K562 (cell line): ENCODE results near the gene GALNT15.

Source experiments
- ATF1 ChIP-seq, 2 experiments: fragments of 450-650 bp in 1 of 2; IDR thresholded peaks; 2 replicates each; pipeline ENCODE4 v1.6.1; 2016; ENCODE audit warnings: missing compliant biosample characterization in 1 of 2, missing genetic modification characterization in 1 of 2
- CHD4 ChIP-seq: fragments of 200-600 bp; sonication (generic); IDR thresholded peaks from 3 replicates; pipeline ENCODE4 v1.6.1; 2012; ENCODE audit warnings: low read depth, mild to moderate bottlenecking, mixed read lengths, low read length, inconsistent platforms; ENCODE audit not compliant: insufficient read depth, insufficient replicate concordance, poor library complexity, severe bottlenecking
- CTCF ChIP-seq, 3 experiments: IDR thresholded peaks in 2 of 3; conservative IDR thresholded peaks in 1 of 3; 2 replicates each; pipeline ENCODE4 v1.5.1; 2011 to 2012; ENCODE audit warnings: low read length in 3 of 3, mild to moderate bottlenecking in 3 of 3, control low read depth in 2 of 3, improper control_type of control experiment in 1 of 3, inconsistent platforms in 1 of 3, low read depth in 1 of 3, mixed read lengths in 1 of 3, moderate library complexity in 1 of 3; ENCODE audit not compliant: insufficient read depth in 2 of 3
- EZH2 ChIP-seq: IDR thresholded peaks from 2 replicates; pipeline ENCODE4 v1.6.1; 2012; ENCODE audit warnings: low read depth, mild to moderate bottlenecking, inconsistent platforms, low read length, borderline replicate concordance
- FOS ChIP-seq: IDR thresholded peaks from 3 replicates; pipeline ENCODE4 v1.6.1; 2011; ENCODE audit not compliant: insufficient read length; ENCODE audit errors: extremely low read depth
- KLF1 ChIP-seq: fragments of 450-650 bp; IDR thresholded peaks from 2 replicates; pipeline ENCODE4 v1.6.1; 2016; ENCODE audit warnings: missing genetic modification characterization, missing compliant biosample characterization
- POLR2A ChIP-seq: fragments of 450-650 bp; conservative IDR thresholded peaks from 2 replicates; pipeline ENCODE4 v1.6.1; 2016
- RNF219 ChIP-seq: fragments of 250-450 bp; sonication (Bioruptor Pico); IDR thresholded peaks from 2 replicates; pipeline ENCODE4 v1.5.0; 2022; ENCODE audit warnings: mild to moderate bottlenecking
- ZFX ChIP-seq: sonication (generic); formaldehyde crosslinking; IDR thresholded peaks from 2 replicates; pipeline ENCODE4 v1.8.0; 2022; ENCODE audit warnings: mild to moderate bottlenecking, missing genetic modification reagents, moderate library complexity
- ZNF384 ChIP-seq: IDR thresholded peaks from 2 replicates; pipeline ENCODE4 v1.6.1; 2012; ENCODE audit warnings: low read depth, low read length, improper control_type of control experiment
- ZNF449 ChIP-seq: fragments of 250-450 bp; sonication (Bioruptor Pico); IDR thresholded peaks from 2 replicates; pipeline ENCODE4 v1.8.0; 2022; ENCODE audit warnings: moderate library complexity, mild to moderate bottlenecking, inconsistent platforms
- ZNF512 ChIP-seq: IDR thresholded peaks from 2 replicates; pipeline ENCODE4 v1.6.1; 2016; ENCODE audit warnings: missing genetic modification characterization, missing compliant biosample characterization

GRCh38 chr3:16140116-16140893 is 34.2 kb upstream of the GALNT15 start:
- TF ChIP-seq ZNF449 (CRISPR knock-in tag) (no peak), POLR2A (no peak), CTCF (IDR thresholded peaks at IDR 0.05 in 2 of 3, conservative IDR thresholded peaks at IDR 0.05 in 1 of 3; ENCODE audit: insufficient read depth in 2 of 3, low read depth in 1 of 3, low read length in 3 of 3) (no peak), FOS (no peak), KLF1 (no peak), ATF1 (CRISPR knock-in tag; IDR thresholded peaks at IDR 0.05) (no peak), ATF1 (tag; IDR thresholded peaks at IDR 0.05) (no peak), CHD4 (no peak), ZFX (no peak), RNF219 (CRISPR knock-in tag) (no peak), EZH2 (no peak), ZNF512 (tag) (no peak), ZNF384 (no peak)
